ENCODE measurements around the gene DNASE1.

The DNASE1 gene

DNA sequence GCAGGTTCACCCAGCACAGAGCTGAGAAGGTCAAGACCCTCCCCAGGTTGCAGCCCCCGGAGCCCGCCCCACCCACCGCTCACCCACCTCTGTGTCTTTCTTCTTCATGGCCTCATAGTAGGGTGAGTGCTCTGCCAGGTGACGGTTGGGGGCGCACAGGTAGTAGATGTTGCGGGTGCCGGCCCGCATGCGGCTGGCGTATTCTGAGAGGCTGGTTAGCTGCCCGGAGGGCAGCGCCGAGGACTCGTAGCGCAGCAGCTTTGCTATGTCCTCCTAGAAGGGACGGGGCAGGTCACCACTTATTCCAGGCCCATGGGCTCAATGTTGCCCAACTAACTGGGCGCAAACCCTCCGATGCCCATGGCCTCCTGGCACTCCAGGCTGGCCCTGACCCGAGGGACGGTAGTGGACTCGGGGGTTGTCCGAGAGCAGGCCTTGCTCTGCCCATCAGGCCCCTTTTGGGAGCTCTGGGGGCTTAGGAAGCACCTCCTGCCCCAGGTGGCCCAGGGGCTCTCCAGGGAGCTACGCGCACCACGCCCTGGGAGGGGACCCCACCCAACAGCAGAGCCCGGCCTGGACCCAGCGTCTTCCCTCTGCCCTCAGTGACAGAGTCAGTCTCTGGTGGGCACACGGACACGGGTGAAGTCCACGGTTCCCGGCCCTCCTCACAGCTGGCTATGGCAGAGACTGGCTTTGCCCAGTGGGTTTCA, 9.9 kb downstream of the DNASE1 start:
- no peak for DNase-seq (ENCODE audit: low read depth, low spot score)

GRCh38 chr16:3665508-3665907, 11.0 kb downstream of the DNASE1 start:
- no peak for DNase-seq (ENCODE audit: low read depth, low spot score)

DNA sequence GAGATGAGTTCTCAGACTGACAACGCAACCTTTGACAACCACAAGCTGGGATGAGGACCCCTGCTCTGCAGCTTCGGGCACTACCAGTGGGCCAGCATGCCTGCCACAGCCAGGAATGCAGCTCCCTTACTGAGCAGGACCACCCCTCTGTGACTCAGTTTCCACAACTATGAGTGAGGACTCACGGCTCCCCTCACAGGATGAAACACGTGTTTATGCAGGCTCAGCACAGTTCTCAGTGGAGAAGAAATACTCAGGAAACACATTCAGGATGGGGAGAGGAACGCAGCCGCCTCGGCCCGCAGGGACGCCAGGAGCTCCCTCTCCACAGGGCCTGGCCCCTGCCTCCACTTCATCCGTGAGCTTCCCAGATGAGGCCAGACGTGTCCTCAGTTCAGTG, 14.1 kb downstream of the DNASE1 start:
- no peak for DNase-seq (ENCODE audit: low read depth, low spot score)

- DNase-seq (ENCODE audit: low read depth, low spot score), result no peak
Observed at GRCh38 chr16:3669082-3669481, 14.6 kb downstream of the DNASE1 start.

DNA sequence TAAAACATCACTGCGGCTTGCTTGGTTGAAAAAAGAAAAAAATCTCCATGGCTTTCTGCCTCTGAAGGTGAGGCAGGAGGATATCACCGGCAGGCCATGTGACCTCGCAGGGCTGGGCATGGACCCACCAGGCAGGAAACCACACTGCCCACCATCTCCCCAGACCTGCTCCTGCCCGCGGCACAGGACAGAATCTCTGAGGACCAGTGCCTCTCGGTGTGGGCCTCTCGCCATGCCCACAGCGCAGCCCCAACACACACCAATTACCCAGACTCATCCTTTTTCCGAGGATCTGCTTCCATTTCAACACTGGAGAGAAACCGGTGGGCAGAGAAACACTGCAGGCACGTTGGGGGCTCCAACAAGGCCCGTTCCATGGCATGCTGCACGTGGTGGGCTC, 16.2 kb downstream of the DNASE1 start:
- no peak for DNase-seq (ENCODE audit: low read depth, low spot score)

GRCh38 chr16:3671424-3671823, 16.9 kb downstream of the DNASE1 start:
- no peak for DNase-seq (ENCODE audit: low read depth, low spot score)

DNA sequence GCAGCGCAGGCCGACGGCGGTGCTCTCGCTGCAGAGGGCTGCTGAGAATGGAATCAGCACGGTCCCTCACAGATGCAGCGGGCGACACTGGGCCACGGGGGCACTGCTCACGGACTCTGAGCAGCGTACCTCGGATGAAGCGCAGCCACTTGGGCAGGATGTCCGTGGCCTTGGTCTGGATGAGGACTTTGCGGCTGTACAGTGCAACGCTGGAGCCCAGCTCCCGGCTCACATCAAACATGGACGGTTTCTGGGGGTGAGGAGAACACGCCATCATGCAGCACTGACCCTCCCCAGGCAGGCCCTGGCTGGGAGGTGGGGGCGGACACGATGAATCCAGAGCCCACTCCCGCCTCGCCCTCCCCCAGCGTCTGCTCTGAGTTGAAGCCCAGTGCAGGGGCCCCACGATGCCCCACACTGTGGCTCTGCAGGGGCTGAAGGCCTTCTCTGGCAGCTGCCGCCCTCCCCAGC, 18.1 kb downstream of the DNASE1 start:
- DNase-seq (ENCODE audit: low read depth, low spot score), result no peak

DNA sequence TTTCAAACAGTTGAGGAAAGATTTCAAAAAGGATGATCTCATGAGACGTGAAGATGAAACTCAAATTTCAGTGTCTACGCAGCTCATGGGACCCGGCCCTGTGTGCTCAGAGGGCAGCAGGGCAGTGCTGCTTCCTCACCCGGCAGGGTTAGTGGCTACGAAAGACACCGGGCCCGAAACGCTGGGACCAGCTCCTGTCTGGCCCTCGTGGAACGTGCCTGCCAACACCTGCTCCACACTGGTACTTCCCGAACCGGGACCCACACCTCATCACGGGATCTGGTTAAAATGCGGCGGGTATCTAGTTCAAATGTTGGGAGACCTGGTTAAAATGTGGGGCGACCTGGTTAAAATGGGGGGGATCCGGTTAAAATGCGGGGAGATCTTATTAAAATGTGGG, 18.7 kb downstream of the DNASE1 start:
- DNase-seq (ENCODE audit: low read depth, low spot score), result no peak

- DNase-seq (ENCODE audit: low read depth, low spot score), result peak; percentile 41
Observed at GRCh38 chr16:3673676-3674377, 19.3 kb downstream of the DNASE1 start.

GRCh38 chr16:3674513-3675295, 20.2 kb downstream of the DNASE1 start:
- peak; percentile 30 for DNase-seq (ENCODE audit: low read depth, low spot score)

GRCh38 chr16:3675601-3676130, 21.2 kb downstream of the DNASE1 start:
- no peak for DNase-seq (ENCODE audit: low read depth, low spot score)

GRCh38 chr16:3677994-3678393, 23.5 kb downstream of the DNASE1 start:
- DNase-seq (ENCODE audit: low read depth, low spot score), result no peak

GRCh38 chr16:3681206-3681605, 26.7 kb downstream of the DNASE1 start:
- DNase-seq (ENCODE audit: low read depth, low spot score), result no peak

DNA sequence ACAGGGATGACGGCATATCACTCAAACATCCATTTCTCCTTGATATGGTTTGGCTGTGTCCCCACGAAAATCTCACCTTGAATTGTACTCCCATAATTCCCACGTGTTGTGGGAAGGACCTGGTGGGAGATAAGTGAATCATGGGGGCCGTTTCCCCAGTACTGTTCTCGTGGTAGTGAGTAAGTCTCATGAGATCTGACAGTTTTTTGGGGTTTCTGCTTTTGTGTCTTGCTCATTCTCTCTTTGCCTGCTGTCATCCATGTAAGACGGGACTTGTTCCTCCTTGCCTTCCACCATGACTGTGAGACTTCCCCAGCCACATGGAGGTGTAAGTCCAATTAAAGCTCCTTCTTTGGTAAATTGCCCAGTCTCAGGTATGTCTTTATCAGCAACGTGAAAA, 32.5 kb downstream of the DNASE1 start:
- DNase-seq (ENCODE audit: low read depth, low spot score), result no peak

- no peak for DNase-seq (ENCODE audit: low read depth, low spot score)
Observed at GRCh38 chr16:3687792-3688191, 33.3 kb downstream of the DNASE1 start.

DNA sequence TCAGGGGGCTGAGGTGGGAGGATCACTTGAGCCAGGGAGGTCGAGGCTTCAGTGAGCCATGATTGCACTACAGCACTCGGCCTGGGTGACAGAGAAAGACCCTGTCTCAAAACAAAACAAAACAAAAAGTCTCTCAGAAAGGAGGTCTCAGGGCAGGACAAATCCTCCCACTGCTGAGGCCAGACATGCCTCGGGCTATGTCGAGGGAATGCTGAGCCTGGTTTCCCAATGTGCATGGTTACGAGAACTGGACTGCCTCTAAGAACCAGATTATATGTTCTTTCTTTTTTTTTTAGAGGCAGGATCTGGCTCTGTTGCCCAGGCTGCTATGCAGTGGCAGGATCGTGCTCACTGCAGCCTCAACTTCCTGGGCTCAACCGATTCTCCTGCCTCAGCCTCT, 35.2 kb downstream of the DNASE1 start:
- DNase-seq (ENCODE audit: low read depth, low spot score), result peak; percentile 63

GRCh38 chr16:3690470-3690928, 36.0 kb downstream of the DNASE1 start:
- DNase-seq (ENCODE audit: low read depth, low spot score), result peak; percentile 95

GRCh38 chr16:3690980-3691720, 36.7 kb downstream of the DNASE1 start:
- DNase-seq (ENCODE audit: low read depth, low spot score), result no peak

- DNase-seq (ENCODE audit: low read depth, low spot score), result no peak
Observed at GRCh38 chr16:3691761-3692160, 37.3 kb downstream of the DNASE1 start.

DNA sequence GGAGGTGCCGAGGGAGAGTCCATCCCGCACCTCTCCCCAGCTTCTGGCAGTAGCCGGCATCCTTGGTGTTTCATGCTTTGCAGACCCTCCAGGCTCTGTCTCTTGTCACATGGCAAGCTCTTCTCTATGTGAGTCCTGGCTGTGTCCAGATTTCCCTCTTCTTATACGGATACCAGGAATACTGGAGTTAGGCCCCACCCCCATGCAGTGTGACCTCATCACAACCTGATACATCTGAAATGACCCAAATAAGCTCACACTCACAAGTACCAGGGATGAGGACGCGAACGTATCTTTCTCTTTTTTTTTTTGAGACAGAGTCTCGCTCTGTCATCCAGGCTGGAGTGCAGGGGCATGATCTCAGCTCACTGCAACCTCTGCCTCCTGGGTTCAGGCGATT, 39.6 kb downstream of the DNASE1 start:
- no peak for DNase-seq (ENCODE audit: low read depth, low spot score)

- DNase-seq (ENCODE audit: low read depth, low spot score), result no peak
Observed at GRCh38 chr16:3695610-3696369, 41.3 kb downstream of the DNASE1 start.
